Smooth muscle cell of the pulmonary artery (primary cell): ENCODE data around the gene AP1S2. TPM values are rescaled to one million over a fixed set of nuclear protein-coding genes. Genes with fewer than 3 reads are reported as not detected.

Experiments used
- total RNA-seq: library from RNA; depleted of rRNA; stranded (reverse); fragments of >200 nt; gene quantifications from 2 replicates; pipeline ENCODE4 v1.2.3, GENCODE V29; 2014

AP1S2 gene
- total RNA-seq = 29.9 and 53.0 TPM in 2 replicates

DNA sequence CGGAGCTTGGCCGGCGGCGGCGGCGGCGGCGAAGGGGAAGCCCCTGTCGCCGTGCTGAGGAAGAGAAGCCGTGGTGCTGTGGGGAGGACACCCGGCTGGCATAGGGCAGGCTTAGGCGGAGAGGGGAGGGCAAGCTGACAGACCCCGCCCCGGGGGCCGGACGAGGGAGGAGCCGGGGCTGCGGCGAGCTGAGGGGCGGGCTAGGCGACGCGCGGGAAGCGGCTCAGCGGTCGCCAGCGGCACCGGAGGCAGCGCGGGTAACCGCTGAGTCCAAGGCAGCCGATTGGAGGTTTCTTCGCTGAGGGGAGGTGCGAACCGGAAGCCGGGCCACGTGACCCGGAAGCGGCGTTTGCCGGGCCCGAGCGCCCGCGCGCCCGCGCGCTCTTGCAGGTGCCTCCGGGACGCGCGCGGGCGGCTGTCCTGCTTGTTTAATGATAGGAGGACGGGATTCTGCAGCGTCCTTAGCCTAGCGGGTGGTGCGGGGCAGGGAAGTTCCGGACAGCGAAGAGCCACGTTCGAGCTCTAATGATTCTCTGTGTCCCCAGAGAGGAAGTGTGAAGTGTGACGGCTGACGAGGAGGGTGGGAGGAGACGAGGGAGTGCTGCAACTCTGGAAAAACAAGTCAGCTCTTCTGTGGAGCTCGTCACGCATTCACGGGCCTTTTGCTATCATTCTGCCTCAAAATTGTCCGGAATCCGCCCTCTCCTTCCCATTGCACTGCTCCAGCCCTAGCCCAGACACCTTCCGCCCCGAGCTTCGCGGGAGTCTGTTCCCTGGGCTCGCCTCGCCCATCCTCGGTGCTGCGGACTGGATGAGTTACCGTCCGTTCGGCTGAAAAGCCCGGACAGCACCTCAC is at the start of gene AP1S2:
Gene AP1S2 (minus strand): TSS at position 102 of the 856 bp plus-strand sequence. CDS start 2,289 bp downstream, outside the sequence.

DNA sequence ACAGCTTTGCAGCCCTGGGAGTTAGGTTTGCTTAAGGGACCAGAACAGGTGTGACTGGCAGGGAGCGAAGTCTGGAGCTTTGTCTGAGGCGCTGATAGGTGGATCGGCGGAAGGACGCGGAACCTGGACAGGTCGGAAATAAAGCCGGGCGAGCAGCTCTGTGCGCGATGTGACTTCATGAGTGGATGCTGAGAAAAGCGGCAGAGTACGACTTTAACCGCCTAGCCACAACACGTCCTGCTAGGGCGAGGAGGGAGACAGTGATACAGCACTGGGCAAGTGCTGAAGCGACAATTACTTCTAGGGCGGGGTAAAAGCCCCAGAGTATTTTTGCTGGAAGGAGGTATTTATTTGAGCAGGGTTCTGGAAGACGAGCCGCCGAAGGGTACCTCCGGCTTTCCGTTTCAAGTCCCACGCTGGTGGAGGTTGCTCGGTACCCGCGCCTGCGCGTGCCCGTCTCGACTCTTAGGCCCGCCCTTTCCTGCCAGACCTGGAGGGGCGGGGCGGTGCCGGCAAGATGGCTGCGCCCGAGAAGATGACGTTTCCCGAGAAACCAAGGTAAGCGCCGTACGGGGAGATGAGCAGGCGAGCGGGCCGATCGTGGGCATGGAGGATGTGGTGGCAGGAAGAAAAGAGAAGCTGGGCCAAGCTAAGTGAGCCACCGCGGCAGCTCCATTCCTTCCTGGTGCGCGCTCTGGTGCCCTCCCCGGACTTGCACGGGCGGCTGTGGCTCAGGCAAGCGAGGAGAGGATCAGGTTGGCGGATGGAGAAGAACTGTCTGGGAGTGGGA is 64.4 kb downstream of the AP1S2 start, which contains the start of gene ZRSR2:
Gene ZRSR2 (plus strand): TSS at position 506 of the 790 bp plus-strand sequence. CDS start 12 bp downstream, at position 518.

Other genes starting within 250 kb of the AP1S2 start
- gene CLTRN, start 190.0 kb downstream of the AP1S2 start, total RNA-seq = 0.13 and 0.36 TPM in 2 replicates
- gene CA5B, start 116.5 kb downstream of the AP1S2 start, total RNA-seq = 12.1 TPM in 2 replicates
- 2.6 and 2.7 TPM in 2 replicates for gene ZRSR2, start 64.3 kb downstream of the AP1S2 start, total RNA-seq